ENCODE measurements around the gene BCR. TPM values are rescaled to one million over a fixed set of nuclear protein-coding genes. Genes with fewer than 3 reads are reported as not detected.

The BCR gene
- total RNA-seq, 1 donor from 2014 or later: 29.0 TPM

DNA sequence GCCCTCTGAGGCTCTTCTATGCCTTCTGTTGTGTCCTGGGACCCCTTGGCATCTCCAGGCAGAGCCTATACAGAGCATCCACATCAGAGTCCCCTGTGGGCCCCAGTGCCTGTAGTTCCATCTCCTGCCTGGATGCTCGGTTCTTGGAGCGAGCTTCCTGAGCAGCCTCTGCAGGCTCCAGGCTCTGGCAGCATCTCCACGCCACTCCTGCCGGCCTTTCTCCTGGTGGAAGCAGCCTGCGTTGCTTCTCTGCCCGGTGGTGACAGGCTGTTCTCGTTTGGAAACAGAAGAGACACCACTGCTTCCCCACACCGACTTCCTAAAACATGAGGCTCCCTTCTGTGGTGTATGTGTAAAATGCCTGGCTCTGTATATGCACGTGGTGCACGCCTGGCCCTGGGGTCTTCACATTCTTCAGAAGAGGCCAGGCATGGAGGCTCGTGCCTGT is 52.8 kb downstream of the BCR start:
- intact Hi-C loops (cut with DNase I): no loop called here
- DNase-seq (ENCODE audit: missing footprints): peak; percentile 88
- peak; percentile 57 for ATAC-seq

DNA sequence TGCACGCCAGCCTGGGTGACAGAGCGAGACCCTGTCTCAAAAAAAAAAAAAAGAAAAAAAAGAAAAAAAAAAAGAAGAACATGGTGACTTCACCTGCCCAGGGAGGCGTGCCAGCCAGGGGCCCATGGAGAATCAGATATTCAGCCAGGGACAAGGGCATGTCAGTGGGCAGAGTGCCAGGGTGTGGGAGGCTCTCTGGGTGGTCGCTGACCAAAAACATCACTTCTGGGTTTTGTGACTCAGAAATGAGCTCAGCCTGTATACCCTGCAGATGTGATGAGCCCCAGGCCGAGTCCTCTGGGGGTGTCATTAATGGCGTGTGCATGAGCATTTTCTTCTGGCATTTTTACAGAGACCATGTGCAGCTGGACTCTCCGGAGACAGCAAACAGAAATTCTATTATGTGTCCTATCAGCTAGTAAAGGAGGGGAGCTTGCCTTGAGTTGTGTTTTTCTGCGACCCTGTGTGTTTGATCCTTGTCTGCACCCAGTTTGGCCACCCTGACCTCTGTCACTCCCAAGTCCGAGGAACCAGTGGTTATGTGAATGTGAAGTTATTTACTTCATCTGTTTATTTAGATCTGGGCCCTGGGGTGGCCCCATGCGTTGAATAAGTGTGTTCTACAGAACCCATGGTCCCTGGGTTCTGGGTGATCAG is 53.6 kb downstream of the BCR start:
- ATAC-seq: peak; percentile 41
- DNase-seq (ENCODE audit: missing footprints): no peak
- intact Hi-C loops (cut with DNase I): no loop called here

DNA sequence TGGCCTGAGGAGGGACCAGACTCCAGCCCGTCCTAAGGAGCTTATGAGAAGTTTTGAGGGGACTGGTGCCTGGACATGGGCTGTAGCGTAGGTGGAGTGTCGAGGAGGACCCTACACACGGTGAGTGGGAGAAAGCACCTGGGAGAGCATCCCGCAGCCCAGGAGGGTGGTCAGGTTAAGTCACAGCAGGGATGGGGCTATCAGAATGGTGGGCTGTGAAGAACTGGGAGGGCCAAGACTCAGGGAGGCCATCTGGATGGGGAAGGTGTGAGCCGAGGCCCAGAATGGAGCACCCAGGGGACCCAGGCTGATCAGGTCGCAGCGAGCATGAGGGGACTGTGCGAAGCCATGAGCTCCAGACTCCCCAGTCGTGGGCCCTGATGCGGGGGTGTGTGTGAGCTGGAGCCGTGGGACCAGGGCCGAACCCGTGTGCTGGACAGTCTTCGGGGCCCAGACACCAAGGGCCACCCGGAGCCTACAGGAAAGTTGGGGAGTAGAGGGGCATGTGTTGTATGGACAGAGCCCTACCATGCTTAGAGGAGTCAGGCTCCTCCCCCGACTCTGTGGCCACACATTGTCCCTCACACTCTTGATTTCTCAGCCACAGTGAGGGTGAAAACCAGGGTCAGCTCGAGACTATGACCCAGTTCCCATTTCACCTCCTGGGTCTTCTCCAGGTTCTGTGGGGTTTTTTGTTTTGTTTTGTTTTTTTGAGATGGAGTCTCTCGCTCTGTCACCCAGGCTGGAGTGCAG is 54.3 kb downstream of the BCR start:
- intact Hi-C loops (cut with DNase I): no loop called here
- no peak for DNase-seq (ENCODE audit: missing footprints)
- ATAC-seq: no peak

DNA sequence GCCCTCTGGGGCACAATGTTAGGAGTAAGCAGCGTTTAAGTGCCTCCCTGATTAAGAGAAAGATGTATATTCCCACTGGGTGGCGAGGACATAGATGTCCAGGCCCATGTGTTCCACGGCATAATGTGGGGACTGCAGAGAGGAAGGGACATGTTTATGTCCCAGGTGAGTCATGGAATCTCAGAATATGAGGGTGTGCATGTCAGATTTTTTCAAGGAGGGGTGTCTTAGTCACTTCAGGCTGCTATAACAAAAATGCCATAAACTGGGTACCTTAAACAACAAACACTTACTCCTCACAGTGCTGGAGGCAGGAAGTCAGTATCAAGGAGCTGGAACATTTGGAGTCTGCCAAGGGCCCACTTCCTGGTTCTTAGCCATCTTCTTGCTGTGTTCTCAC is 55.1 kb downstream of the BCR start:
- ATAC-seq (no peak), DNase-seq (ENCODE audit: missing footprints) (no peak)
- intact Hi-C loops (cut with DNase I): no loop called here

DNA sequence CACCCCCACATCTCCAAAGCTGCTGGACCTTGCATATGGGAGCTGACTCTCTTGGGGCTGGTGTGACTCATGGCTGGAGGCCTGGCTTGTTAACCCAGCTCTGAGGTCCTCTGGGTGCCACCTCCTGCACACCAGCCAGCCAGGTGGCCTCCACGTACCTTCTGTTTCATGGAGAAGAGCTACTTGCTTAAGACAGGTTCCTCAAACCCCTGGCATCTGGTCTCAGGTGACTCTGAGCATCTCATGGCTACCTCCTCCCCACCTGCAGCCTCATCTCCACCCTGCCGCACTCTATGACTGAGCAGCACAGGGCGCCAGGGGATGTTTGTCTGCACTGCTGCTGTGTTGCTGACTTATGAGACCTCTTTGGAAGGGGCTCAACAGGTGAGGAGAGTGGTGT is 55.7 kb downstream of the BCR start:
- intact Hi-C loops (cut with DNase I): no loop called here
- ATAC-seq (no peak), DNase-seq (ENCODE audit: missing footprints) (no peak)

DNA sequence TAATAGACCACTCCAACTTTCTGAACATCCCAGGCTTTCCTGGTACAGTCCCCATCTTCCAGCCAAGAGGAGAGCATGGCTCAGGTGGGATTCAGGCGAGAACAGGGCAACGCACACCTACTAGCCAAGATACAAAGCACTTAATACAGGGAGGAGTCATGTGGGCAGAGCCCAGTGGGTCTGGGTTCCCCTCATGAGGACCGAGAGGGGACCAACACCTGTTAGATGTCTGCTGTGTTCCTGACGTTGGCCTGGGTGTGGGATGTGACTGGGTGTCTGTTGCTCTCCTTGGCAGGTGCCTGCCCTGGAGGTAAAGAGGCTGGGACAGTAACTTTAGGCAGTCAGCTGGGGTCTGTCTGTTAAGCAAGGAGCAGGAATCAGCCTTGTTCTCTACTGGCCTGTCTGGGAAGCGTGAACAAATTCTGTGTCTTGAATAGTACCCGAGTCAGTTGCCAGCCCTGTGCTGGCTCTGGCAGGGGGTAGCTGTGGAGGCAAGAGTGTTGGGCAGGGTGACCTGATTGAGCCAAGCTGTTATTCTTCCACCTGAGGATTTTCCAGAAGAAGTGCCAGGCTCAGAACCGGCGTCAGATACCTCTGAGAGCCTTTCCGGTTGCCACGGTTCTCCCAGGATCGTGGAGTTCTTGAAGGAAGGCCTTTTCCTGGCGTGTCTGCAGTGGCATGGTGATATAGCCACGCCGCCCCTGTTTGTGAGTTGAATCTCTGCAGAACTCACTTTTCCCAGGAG is 56.3 kb downstream of the BCR start:
- ATAC-seq: peak; percentile 7
- intact Hi-C loops (cut with DNase I): no loop called here
- no peak for DNase-seq (ENCODE audit: missing footprints)

DNA sequence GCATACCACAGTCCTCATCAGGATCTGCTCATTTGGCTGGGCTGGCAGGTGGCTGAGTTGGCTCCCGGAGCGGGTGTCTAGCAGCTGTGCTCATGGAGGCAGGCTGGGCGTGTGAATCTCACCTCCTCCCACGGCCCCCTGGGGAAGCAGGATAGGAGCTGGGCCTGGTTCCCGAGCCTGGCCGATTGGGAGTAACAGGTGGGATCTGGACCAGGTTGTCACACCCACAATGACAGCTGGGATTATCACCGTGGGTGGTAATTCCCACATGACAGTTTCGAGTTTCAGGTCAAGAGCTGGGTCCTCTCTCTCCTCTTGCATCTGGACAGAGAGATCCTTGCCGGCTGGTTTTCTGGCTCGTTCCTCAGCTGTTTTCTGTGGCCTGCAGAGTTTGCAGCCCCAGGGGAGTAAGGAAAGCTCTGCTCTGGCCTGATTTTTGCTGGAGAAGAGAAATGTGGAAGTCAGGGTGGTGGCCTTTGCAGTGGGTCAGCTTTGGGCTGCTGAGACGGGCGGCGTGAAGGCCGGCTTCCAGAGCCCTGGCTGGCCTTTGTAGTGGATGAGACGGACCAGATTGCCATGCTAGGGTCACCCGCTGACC is 57.0 kb downstream of the BCR start:
- peak; percentile 92 for DNase-seq (ENCODE audit: missing footprints)
- intact Hi-C loops (cut with DNase I): no loop called here
- peak; percentile 81 for ATAC-seq

DNA sequence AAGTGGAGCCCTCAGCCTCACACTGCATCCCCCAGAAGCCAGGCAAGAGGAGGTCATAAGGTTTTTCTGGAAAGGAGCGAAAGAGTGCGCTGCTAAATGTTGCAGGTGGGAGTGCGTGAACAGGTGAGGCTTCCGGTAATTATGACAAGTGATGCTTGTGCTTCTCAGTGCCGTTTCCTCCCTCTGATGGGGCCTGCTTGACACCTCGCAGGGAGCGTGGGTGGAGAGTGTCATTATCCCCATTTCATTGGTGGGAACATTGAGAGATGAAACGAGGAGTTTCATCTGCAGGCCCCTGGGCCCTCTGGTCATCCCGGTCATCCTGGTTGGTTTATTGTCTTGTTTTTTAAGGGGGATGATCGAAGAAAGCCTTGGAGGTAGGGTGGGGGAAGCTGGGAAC is 57.5 kb downstream of the BCR start:
- DNase-seq (ENCODE audit: missing footprints) (no peak), ATAC-seq (no peak)
- intact Hi-C loops (cut with DNase I): no loop called here

DNA sequence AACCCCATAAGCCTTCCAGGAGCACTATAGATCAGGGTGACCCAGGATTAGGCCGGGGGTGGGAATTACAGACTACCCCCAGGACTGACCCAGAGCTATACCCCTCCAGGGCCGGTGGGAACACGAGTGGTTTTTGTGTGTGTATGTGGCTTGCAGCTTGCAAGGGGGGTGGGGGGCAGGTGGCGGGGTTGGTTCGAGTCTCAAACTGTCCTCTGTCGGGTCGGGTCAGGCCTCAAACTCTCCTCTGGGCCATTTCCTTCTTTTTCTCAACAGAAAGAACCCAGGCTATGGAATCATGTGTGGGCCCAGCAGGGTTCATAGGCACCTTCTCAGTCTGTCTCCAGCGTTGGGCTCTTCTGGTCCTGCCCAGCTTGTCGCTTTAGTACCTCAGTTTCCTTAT is 58.4 kb downstream of the BCR start:
- intact Hi-C loops (cut with DNase I): no loop called here
- ATAC-seq: no peak
- no peak for DNase-seq (ENCODE audit: missing footprints)

DNA sequence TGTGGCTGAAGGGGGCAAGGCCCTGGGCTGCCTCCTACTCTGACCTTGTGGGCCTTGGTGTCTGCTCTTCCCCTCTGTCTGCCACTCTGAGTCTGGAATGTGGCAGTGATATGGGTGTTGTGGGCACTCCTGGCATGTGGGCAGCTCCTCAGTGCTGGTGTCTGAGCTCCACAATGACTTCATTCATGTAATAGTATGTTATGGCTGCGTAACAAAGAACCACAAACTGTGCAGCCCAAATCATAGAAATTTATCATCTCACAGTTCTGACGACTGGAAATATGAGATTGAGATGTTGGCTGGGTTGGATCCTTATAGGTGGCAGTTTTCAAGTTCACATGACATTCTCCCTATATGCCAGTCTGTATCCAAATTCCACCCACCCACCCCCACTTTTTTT is 59.1 kb downstream of the BCR start:
- DNase-seq (ENCODE audit: missing footprints): no peak
- no peak for ATAC-seq
- intact Hi-C loops (cut with DNase I): no loop called here

DNA sequence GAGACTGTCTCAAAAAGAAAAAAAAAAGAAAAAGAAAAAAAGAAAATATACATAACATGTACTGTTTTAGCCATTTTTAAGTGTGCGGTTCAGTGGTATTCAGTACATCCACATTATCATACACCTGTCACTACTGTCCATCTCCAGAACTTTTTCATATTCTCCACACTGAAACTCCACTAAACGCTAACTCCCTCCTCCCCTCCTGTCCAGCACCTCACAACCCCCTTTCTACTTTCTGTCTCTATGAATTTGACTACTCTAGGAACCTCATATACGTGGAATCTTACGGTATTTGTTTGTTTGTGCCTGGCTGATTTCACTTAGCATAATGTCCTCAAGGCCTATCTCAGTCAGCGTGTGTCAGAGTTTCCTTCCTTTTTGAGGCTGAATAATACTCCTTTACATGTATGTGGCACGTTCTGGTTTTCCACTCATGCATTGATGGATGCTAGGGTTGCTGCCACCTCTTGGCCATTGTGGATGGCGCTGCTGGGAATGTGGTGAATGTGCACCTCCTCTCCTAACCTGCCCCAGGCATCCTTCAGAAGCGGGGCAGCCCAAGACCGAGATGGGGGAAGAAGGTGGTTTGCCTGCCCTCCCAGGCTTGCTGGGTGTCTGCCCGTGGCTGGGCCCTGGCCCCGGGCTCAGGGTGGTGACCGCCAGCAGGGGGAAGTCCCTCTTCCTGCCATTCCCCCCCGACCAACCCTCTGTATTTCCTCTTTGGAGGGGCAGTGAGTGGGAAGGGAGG is 60.5 kb downstream of the BCR start:
- no peak for DNase-seq (ENCODE audit: missing footprints)
- intact Hi-C loops (cut with DNase I): no loop called here
- ATAC-seq: no peak

DNA sequence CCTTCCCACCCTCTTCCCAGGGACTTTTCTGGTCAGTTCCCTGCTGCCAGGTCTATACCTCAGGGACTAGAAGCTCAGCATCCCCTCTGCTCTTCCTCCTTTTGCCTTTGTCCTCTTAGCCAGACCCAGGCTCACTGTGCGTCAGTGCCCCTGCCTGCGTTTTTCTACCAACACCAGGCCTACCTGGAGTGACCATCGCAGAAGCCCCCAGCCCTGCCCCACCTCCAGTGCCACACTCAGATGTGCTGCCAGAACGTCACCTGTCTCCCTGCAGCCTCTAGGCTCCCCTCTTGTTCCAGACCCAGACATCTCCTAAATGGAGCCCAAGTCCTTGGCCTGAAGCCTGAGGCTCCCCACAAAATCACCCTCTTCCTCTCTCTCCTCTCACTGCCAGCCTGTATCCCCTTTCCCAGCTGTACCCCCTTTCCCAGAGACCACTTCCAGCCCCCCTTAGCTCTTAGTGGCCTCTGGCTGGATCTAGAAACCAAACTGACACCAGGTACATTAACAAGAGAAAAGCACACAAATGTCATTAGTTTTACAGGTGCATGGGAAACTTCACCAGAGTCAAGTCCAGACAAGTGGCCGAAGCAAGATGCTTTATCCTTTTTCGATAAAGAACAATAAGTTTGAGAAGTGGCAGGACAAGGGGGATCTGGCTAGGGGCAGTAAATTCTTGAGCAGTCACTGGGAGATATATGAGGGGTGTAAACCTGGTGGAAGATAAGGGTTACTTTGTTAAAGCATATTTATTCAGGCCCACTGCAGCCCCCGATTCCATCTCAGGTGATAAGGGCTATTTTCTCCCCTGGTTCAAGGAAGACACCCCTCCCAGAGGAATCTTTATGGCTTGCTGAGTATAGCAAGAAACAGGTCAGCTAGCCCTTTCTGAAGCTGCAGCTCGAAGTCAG is 61.5 kb downstream of the BCR start:
- intact Hi-C loops (cut with DNase I): no loop called here
- DNase-seq (ENCODE audit: missing footprints) (no peak), ATAC-seq (no peak)

DNA sequence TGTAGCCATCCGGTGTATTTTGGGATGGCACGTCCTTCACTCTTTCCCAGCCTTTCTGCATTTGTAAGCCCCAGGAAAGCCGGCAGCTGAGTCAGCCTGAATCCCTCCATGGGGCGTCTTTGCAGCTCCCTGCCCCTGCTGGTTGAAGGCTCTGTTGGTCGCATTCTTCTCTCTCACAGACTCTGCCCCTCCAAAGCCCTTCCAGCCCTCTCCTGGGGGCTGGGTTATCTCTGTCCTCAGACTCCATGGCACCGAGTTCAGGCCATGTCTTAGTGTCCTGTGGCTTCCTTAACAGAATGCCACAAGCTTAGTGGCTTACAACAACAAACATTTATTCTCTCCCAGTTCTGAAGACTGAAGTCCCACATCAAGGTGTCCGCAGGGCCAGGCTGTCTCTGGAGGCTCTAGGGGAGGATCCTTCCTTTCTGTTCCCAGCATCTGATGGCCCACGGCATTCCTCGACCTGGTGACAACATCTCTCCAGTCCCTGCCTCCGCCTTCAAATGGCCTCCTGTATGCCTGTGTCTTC is 62.2 kb downstream of the BCR start:
- intact Hi-C loops (cut with DNase I): no loop called here
- DNase-seq (ENCODE audit: missing footprints) (no peak), ATAC-seq (no peak)

DNA sequence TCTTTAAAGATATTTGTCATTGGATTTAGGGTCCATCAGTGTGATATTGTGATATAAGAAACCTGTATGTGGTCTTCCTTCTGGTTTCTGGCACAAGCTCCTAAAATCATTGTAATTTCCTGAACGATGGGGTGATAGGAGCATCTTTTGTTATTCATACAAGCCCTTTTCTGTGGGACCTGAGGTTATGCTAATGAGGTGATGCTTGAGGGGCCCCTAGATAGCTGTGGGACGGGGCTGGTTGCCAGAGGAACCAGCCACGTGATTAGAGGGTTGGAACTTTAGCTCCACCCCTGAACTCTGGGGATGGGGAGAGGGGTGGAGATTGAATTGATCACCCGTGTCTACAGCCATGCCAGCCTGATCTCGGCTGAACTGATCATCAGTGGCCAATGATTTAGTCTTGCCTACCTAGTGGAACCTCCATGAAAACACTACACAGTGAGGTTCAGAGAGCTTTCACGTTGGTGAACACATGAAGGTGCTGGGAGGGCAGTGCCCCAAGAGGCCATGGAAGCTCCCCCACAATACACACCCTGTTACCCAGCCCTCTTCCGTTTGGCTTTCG is 62.8 kb downstream of the BCR start:
- ATAC-seq (no peak), DNase-seq (ENCODE audit: missing footprints) (no peak)
- intact Hi-C loops (cut with DNase I): no loop called here

DNA sequence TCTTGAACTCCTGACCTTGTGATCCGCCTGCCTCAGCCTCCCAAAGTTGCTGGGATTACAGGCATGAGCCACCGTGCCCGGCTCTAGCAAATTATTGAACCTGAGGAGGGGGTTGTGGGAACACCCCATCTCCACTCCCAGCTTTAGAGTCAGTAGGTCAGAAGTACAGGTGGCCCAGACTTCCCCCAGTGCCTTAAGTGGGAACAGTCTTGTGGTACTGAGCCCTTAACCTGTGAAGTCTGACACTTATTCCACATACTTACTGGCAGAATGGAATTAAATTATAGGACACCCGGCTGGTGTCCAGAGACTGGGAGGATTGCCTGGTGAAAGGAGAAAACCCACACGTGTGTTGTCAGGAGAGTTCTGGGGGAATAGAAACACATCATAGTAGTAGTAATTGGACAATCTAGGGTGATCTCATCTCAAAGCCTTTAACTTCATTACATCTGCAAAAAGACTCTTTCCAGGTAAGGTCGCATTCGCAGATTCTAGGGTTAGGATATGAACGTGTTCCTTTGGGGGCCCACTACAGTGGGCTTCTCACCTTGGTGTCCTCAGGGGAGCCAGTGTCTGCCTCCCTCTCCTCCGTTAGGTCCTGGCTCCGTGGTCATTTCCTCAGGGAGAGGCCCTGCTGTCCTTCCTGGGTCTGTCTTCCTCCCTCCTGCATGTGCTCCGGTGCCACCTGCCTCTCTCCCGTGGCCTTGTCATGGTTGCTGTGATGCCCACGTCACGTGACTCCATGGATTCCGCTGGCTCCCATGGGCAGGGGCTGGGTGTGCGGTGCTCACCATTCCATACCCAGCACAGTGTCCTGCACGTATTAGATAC is 63.8 kb downstream of the BCR start:
- no peak for ATAC-seq
- intact Hi-C loops (cut with DNase I): no loop called here
- no peak for DNase-seq (ENCODE audit: missing footprints)

DNA sequence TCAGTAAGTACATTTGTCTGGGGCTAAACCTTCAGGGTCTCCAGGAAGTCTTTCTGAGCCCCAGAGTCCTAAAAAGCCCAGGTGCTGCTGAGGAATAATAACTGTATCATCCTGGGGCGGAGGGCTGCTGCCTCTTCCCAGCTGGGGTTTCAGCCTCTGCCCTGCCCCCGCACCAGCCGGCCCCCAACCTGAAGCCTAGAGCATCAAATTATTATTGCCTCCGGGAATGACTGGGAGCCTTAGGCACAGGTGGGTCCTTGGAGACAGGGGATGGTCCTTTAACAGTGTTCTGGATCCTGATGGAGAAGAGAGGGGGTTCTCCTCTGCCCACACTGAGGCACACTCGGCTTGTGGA is 64.4 kb downstream of the BCR start:
- no peak for ATAC-seq
- DNase-seq (ENCODE audit: missing footprints): no peak
- intact Hi-C loops (cut with DNase I): no loop called here

All from Right ventricle myocardium inferior (tissue), 1 donor.